ENCODE data around the gene CPEB4. TPM values are rescaled to one million over a fixed set of nuclear protein-coding genes. Genes with fewer than 3 reads are reported as not detected.
A peak's percentile ranks its signal among the peaks of the same experiment; 100 is the strongest.

CPEB4 gene
- total and polyA plus RNA-seq, 5 donors from 2014 or later: 3.4 to 42.7 (median 4.7) TPM

- ATAC-seq (ENCODE audit: low read depth in 2 of 2): no peak
- H3K9me3 Mint-ChIP-seq: peaks cover 0 to 2% (median 0%) of the 10 kb centered on the region in 7 donors
- Histone ChIP-seq H3K27ac (ENCODE audit: insufficient read depth, low read length, poor library complexity, severe bottlenecking) (no peak overlapping the region), H3K27me3 (ENCODE audit: control insufficient read depth, insufficient read depth, low read length) (no peaks in the 10 kb centered on the region), H3K9me3 (ENCODE audit: control insufficient read depth in 2 of 2, low read length in 2 of 2) (no peaks in the 10 kb centered on the region), H3K4me3 (ENCODE audit: low read depth, low read length) (no peak overlapping the region), H3K4me1 (ENCODE audit: control insufficient read depth, insufficient read depth, low read length, poor library complexity, severe bottlenecking) (no peaks in the 10 kb centered on the region), H3K36me3 (ENCODE audit: control insufficient read depth, insufficient read depth, low read length) (no peaks in the 10 kb centered on the region)
- DNase-seq: no peak
- H3K27me3 Mint-ChIP-seq: peaks cover 11% of the 10 kb centered on the region
- no peak overlapping the region for H3K4me3 Mint-ChIP-seq
- no peak overlapping the region for H3K27ac Mint-ChIP-seq
- H3K4me1 Mint-ChIP-seq: peaks cover 0 to 7% (median 3%) of the 10 kb centered on the region in 4 donors
- H3K36me3 Mint-ChIP-seq: no peaks in the 10 kb centered on the region
These were observed 32.0 kb upstream of the CPEB4 start for GRCh38 chr5:173855995-173856656.

- peaks cover 0 to 7% (median 3%) of the 10 kb centered on the region in 4 donors for H3K4me1 Mint-ChIP-seq
- no peak overlapping the region for H3K4me3 Mint-ChIP-seq
- Histone ChIP-seq H3K4me3 (ENCODE audit: low read depth, low read length) (no peak overlapping the region), H3K27ac (ENCODE audit: insufficient read depth, low read length, poor library complexity, severe bottlenecking) (no peak overlapping the region), H3K4me1 (ENCODE audit: control insufficient read depth, insufficient read depth, low read length, poor library complexity, severe bottlenecking) (no peaks in the 10 kb centered on the region), H3K9me3 (ENCODE audit: control insufficient read depth in 2 of 2, low read length in 2 of 2) (no peaks in the 10 kb centered on the region), H3K27me3 (ENCODE audit: control insufficient read depth, insufficient read depth, low read length) (no peaks in the 10 kb centered on the region), H3K36me3 (ENCODE audit: control insufficient read depth, insufficient read depth, low read length) (no peaks in the 10 kb centered on the region)
- no peaks in the 10 kb centered on the region for H3K36me3 Mint-ChIP-seq
- DNase-seq (no peak), ATAC-seq (ENCODE audit: low read depth in 2 of 2) (no peak)
- H3K9me3 Mint-ChIP-seq: peaks cover 0 to 2% (median 0%) of the 10 kb centered on the region in 7 donors
- H3K27me3 Mint-ChIP-seq: peaks cover 14% of the 10 kb centered on the region
- H3K27ac Mint-ChIP-seq: no peak overlapping the region
These were observed 30.9 kb upstream of the CPEB4 start for GRCh38 chr5:173857234-173857633.

GRCh38 chr5:173858021-173858669 is 30.0 kb upstream of the CPEB4 start:
- H3K27me3 Mint-ChIP-seq: peaks cover 14% of the 10 kb centered on the region
- DNase-seq: no peak
- H3K4me1 Mint-ChIP-seq: peaks cover 0 to 7% (median 3%) of the 10 kb centered on the region in 4 donors
- Histone ChIP-seq H3K36me3 (ENCODE audit: control insufficient read depth, insufficient read depth, low read length) (no peaks in the 10 kb centered on the region), H3K27ac (ENCODE audit: insufficient read depth, low read length, poor library complexity, severe bottlenecking) (no peak overlapping the region), H3K27me3 (ENCODE audit: control insufficient read depth, insufficient read depth, low read length) (no peaks in the 10 kb centered on the region), H3K9me3 (ENCODE audit: control insufficient read depth in 2 of 2, low read length in 2 of 2) (no peaks in the 10 kb centered on the region), H3K4me1 (ENCODE audit: control insufficient read depth, insufficient read depth, low read length, poor library complexity, severe bottlenecking) (no peaks in the 10 kb centered on the region), H3K4me3 (ENCODE audit: low read depth, low read length) (no peak overlapping the region)
- no peak for ATAC-seq (ENCODE audit: low read depth in 2 of 2)
- no peaks in the 10 kb centered on the region for H3K36me3 Mint-ChIP-seq
- H3K27ac Mint-ChIP-seq: no peak overlapping the region
- H3K9me3 Mint-ChIP-seq: peaks cover 0 to 2% (median 0%) of the 10 kb centered on the region in 7 donors
- no peak overlapping the region for H3K4me3 Mint-ChIP-seq

- H3K36me3 ChIP-seq (ENCODE audit: control insufficient read depth, insufficient read depth, low read length): no peaks in the 10 kb centered on the region
- H3K27ac ChIP-seq (ENCODE audit: insufficient read depth, low read length, poor library complexity, severe bottlenecking): no peak overlapping the region
- no peak for DNase-seq
- no peaks in the 10 kb centered on the region for H3K4me1 ChIP-seq (ENCODE audit: control insufficient read depth, insufficient read depth, low read length, poor library complexity, severe bottlenecking)
- H3K27me3 ChIP-seq (ENCODE audit: control insufficient read depth, insufficient read depth, low read length): no peaks in the 10 kb centered on the region
- Mint-ChIP-seq H3K27me3 (peaks cover 10% of the 10 kb centered on the region), H3K27ac (no peak overlapping the region), H3K36me3 (no peaks in the 10 kb centered on the region), H3K4me1 (peaks cover 0 to 7% (median under 1%) of the 10 kb centered on the region in 4 donors), H3K9me3 (peaks cover 0 to 2% (median 0%) of the 10 kb centered on the region in 7 donors), H3K4me3 (no peak overlapping the region)
- ATAC-seq (ENCODE audit: low read depth in 2 of 2): no peak
- no peaks in the 10 kb centered on the region for H3K9me3 ChIP-seq (ENCODE audit: control insufficient read depth in 2 of 2, low read length in 2 of 2)
- no peak overlapping the region for H3K4me3 ChIP-seq (ENCODE audit: low read depth, low read length)
These were observed 29.3 kb upstream of the CPEB4 start for GRCh38 chr5:173858670-173859407.

GRCh38 chr5:173859408-173860159 is 28.6 kb upstream of the CPEB4 start:
- Mint-ChIP-seq H3K9me3 (peaks cover 0 to 2% (median 0%) of the 10 kb centered on the region in 7 donors), H3K4me3 (no peak overlapping the region), H3K27ac (peak overlapping the region in 1 of 3 donors; percentile 7), H3K4me1 (peaks cover 0 to 2% (median 0%) of the 10 kb centered on the region in 4 donors), H3K36me3 (no peaks in the 10 kb centered on the region), H3K27me3 (peaks cover 10% of the 10 kb centered on the region)
- Histone ChIP-seq H3K36me3 (ENCODE audit: control insufficient read depth, insufficient read depth, low read length) (no peaks in the 10 kb centered on the region), H3K27me3 (ENCODE audit: control insufficient read depth, insufficient read depth, low read length) (no peaks in the 10 kb centered on the region), H3K4me3 (ENCODE audit: low read depth, low read length) (no peak overlapping the region), H3K4me1 (ENCODE audit: control insufficient read depth, insufficient read depth, low read length, poor library complexity, severe bottlenecking) (no peaks in the 10 kb centered on the region), H3K9me3 (ENCODE audit: control insufficient read depth in 2 of 2, low read length in 2 of 2) (no peaks in the 10 kb centered on the region), H3K27ac (ENCODE audit: insufficient read depth, low read length, poor library complexity, severe bottlenecking) (no peak overlapping the region)
- DNase-seq (no peak), ATAC-seq (ENCODE audit: low read depth in 2 of 2) (no peak)

GRCh38 chr5:173862047-173862477 is 26.1 kb upstream of the CPEB4 start:
- no peak overlapping the region for H3K4me3 ChIP-seq (ENCODE audit: low read depth, low read length)
- H3K4me1 Mint-ChIP-seq: peaks cover 0 to 2% (median 0%) of the 10 kb centered on the region in 4 donors
- H3K27ac ChIP-seq (ENCODE audit: insufficient read depth, low read length, poor library complexity, severe bottlenecking): no peak overlapping the region
- ATAC-seq (ENCODE audit: low read depth in 2 of 2) (no peak), DNase-seq (no peak)
- H3K4me3 Mint-ChIP-seq: no peak overlapping the region
- no peaks in the 10 kb centered on the region for H3K36me3 ChIP-seq (ENCODE audit: control insufficient read depth, insufficient read depth, low read length)
- H3K36me3 Mint-ChIP-seq: no peaks in the 10 kb centered on the region
- no peaks in the 10 kb centered on the region for H3K9me3 ChIP-seq (ENCODE audit: control insufficient read depth in 2 of 2, low read length in 2 of 2)
- no peaks in the 10 kb centered on the region for H3K4me1 ChIP-seq (ENCODE audit: control insufficient read depth, insufficient read depth, low read length, poor library complexity, severe bottlenecking)
- no peaks in the 10 kb centered on the region for H3K9me3 Mint-ChIP-seq
- peaks cover 10% of the 10 kb centered on the region for H3K27me3 Mint-ChIP-seq
- no peaks in the 10 kb centered on the region for H3K27me3 ChIP-seq (ENCODE audit: control insufficient read depth, insufficient read depth, low read length)
- no peak overlapping the region for H3K27ac Mint-ChIP-seq

- Mint-ChIP-seq H3K27ac (peak overlapping the region in 1 of 3 donors; percentile 24), H3K4me3 (no peak overlapping the region), H3K9me3 (no peaks in the 10 kb centered on the region), H3K36me3 (no peaks in the 10 kb centered on the region), H3K4me1 (peaks cover 0 to 2% (median 0%) of the 10 kb centered on the region in 4 donors), H3K27me3 (peaks cover 17% of the 10 kb centered on the region)
- Histone ChIP-seq H3K27ac (ENCODE audit: insufficient read depth, low read length, poor library complexity, severe bottlenecking) (no peak overlapping the region), H3K9me3 (ENCODE audit: control insufficient read depth in 2 of 2, low read length in 2 of 2) (no peaks in the 10 kb centered on the region), H3K27me3 (ENCODE audit: control insufficient read depth, insufficient read depth, low read length) (no peaks in the 10 kb centered on the region), H3K36me3 (ENCODE audit: control insufficient read depth, insufficient read depth, low read length) (no peaks in the 10 kb centered on the region), H3K4me3 (ENCODE audit: low read depth, low read length) (no peak overlapping the region), H3K4me1 (ENCODE audit: control insufficient read depth, insufficient read depth, low read length, poor library complexity, severe bottlenecking) (no peaks in the 10 kb centered on the region)
- DNase-seq (no peak), ATAC-seq (ENCODE audit: low read depth in 2 of 2) (no peak)
These were observed 24.8 kb upstream of the CPEB4 start for GRCh38 chr5:173863359-173863758.
